Neural cell (in vitro differentiated cells): Measurements from ENCODE around the gene CCDC33. TPM values are rescaled to one million over a fixed set of nuclear protein-coding genes. Genes with fewer than 3 reads are reported as not detected.

ENCODE experiments used
- H2AFZ ChIP-seq: fragments of 200-600, 300-800 bp; sonication (generic), shearing (Covaris generic); 2 replicates; pipeline ENCODE4 v1.6.0; 2014; ENCODE audit warnings: low read depth, mild to moderate bottlenecking, antibody characterized with exemption, low read length, moderate library complexity
- H3F3A ChIP-seq: fragments of 200-600 bp; shearing (Covaris generic); 2 replicates; pipeline ENCODE4 v1.6.1; 2016; ENCODE audit warnings: mild to moderate bottlenecking, moderate library complexity, mixed read lengths, antibody characterized with exemption, low read length; ENCODE audit not compliant: insufficient read depth, poor library complexity, severe bottlenecking
- H3K27ac ChIP-seq: fragments of 200-600, 300-800 bp; sonication (generic), shearing (Covaris generic); 2 replicates; pipeline ENCODE4 v1.5.1; 2014; ENCODE audit warnings: mild to moderate bottlenecking, low read length, moderate library complexity
- H3K27me3 ChIP-seq: fragments of 300-800, 200-600 bp; sonication (generic), shearing (Covaris generic); 2 replicates; pipeline ENCODE4 v1.6.0; 2014; ENCODE audit warnings: mild to moderate bottlenecking, low read depth, low read length, moderate library complexity; ENCODE audit not compliant: insufficient read depth
- H3K36me3 ChIP-seq: fragments of 300-800, 200-600 bp; sonication (generic), shearing (Covaris generic); 2 replicates; pipeline ENCODE4 v1.5.1; 2014; ENCODE audit warnings: mild to moderate bottlenecking, antibody characterized with exemption, low read length, moderate library complexity; ENCODE audit not compliant: insufficient read depth
- H3K4me2 ChIP-seq: fragments of 300-800, 200-600 bp; sonication (generic), shearing (Covaris generic); 2 replicates; pipeline ENCODE4 v1.6.0; 2014; ENCODE audit warnings: mild to moderate bottlenecking, low read length
- H3K4me3 ChIP-seq: fragments of 300-800, 200-600 bp; sonication (generic), shearing (Covaris generic); 2 replicates; pipeline ENCODE4 v1.5.1; 2014; ENCODE audit warnings: mild to moderate bottlenecking, low read length, moderate library complexity
- H3K79me2 ChIP-seq: fragments of 200-600 bp; shearing (Covaris generic); replicated peaks from 2 replicates; pipeline ENCODE4 v1.6.0; 2014; ENCODE audit warnings: mild to moderate bottlenecking, low read length, moderate library complexity; ENCODE audit not compliant: insufficient read depth
- H3K9ac ChIP-seq: fragments of 300-800, 200-600 bp; sonication (generic), shearing (Covaris generic); 2 replicates; pipeline ENCODE4 v1.6.1; 2016; ENCODE audit warnings: mild to moderate bottlenecking, low read length, mixed read lengths
- H3K9me2 ChIP-seq: fragments of 200-600 bp; shearing (Covaris generic); 2 replicates; pipeline ENCODE4 v1.6.1; 2016; ENCODE audit warnings: mild to moderate bottlenecking, low read length, mixed read lengths; ENCODE audit not compliant: insufficient read depth
- H3K9me3 ChIP-seq: fragments of 200-600, 300-800 bp; sonication (generic), shearing (Covaris generic); 2 replicates; pipeline ENCODE4 v1.6.1; 2016; ENCODE audit warnings: mild to moderate bottlenecking, mixed run types, low read length, moderate library complexity, mixed read lengths
- H4K20me1 ChIP-seq: fragments of 200-600 bp; shearing (Covaris generic); 2 replicates; pipeline ENCODE4 v1.6.1; 2016; ENCODE audit warnings: mild to moderate bottlenecking, mixed run types; ENCODE audit not compliant: insufficient read depth
- CTCF ChIP-seq: fragments of 450-650 bp; IDR thresholded peaks from 2 replicates; pipeline ENCODE4 v1.5.1; 2014; ENCODE audit warnings: antibody characterized with exemption, mild to moderate bottlenecking, moderate library complexity; ENCODE audit not compliant: poor library complexity, severe bottlenecking
- EP300 ChIP-seq: fragments of 450-650 bp; conservative IDR thresholded peaks from 2 replicates; pipeline ENCODE4 v1.6.1; 2014; ENCODE audit warnings: antibody characterized with exemption, mild to moderate bottlenecking, moderate library complexity; ENCODE audit not compliant: poor library complexity, severe bottlenecking
- EZH2 ChIP-seq: fragments of 200-600, 300-800 bp; shearing (Covaris generic), sonication (generic); IDR thresholded peaks from 2 replicates; pipeline ENCODE4 v1.6.1; 2014; ENCODE audit warnings: antibody characterized with exemption, low read length, borderline replicate concordance, mild to moderate bottlenecking; ENCODE audit not compliant: insufficient read depth, poor library complexity, severe bottlenecking
- MXI1 ChIP-seq: fragments of 450-650 bp; conservative IDR thresholded peaks from 2 replicates; pipeline ENCODE4 v1.6.1; 2014; ENCODE audit warnings: antibody characterized with exemption, mild to moderate bottlenecking; ENCODE audit not compliant: poor library complexity, severe bottlenecking
- POLR2AphosphoS5 ChIP-seq: IDR thresholded peaks from 2 replicates; pipeline ENCODE4 v1.6.1; 2012
- RAD21 ChIP-seq: fragments of 450-650 bp; conservative IDR thresholded peaks from 2 replicates; pipeline ENCODE4 v1.6.1; 2014; ENCODE audit warnings: antibody characterized with exemption, mild to moderate bottlenecking, moderate library complexity
- REST ChIP-seq: IDR thresholded peaks from 2 replicates; pipeline ENCODE4 v1.6.1; 2012; ENCODE audit warnings: borderline replicate concordance
- SMC3 ChIP-seq: fragments of 450-650 bp; conservative IDR thresholded peaks from 2 replicates; pipeline ENCODE4 v1.6.1; 2014; ENCODE audit warnings: antibody characterized with exemption, mild to moderate bottlenecking, moderate library complexity; ENCODE audit not compliant: poor library complexity
- TAF1 ChIP-seq: IDR thresholded peaks from 2 replicates; pipeline ENCODE4 v1.6.1; 2012; ENCODE audit warnings: low read depth
- polyA plus RNA-seq: library from polyadenylated mRNA; depleted of rRNA; stranded (reverse); fragments of >200 nt; gene quantifications from 2 replicates; pipeline ENCODE4 v1.2.3, GENCODE V29; 2014

The CCDC33 gene
- polyA plus RNA-seq, 1 donor from 2014 or later, result 1.4 TPM

- H3K4me2 ChIP-seq, result no peak overlapping the region
- no peak for TF ChIP-seq CTCF
- no peak for TF ChIP-seq EP300
- TF ChIP-seq TAF1, result no peak
- no peak for TF ChIP-seq EZH2
- TF ChIP-seq POLR2AphosphoS5, result no peak
- no peak for TF ChIP-seq REST
- TF ChIP-seq SMC3, result no peak
- no peak for TF ChIP-seq MXI1
- no peak for TF ChIP-seq RAD21
- H3K9me2 ChIP-seq, result no peaks in the 10 kb centered on the region
These were observed 34.9 kb downstream of the CCDC33 start for GRCh38 chr15:74270854-74271520.

GRCh38 chr15:74272812-74273211 lies 36.7 kb downstream of the CCDC33 start:
- Histone ChIP-seq H3K79me2 (no peaks in the 10 kb centered on the region), H4K20me1 (no peaks in the 10 kb centered on the region), H2AFZ (no peak overlapping the region), H3K9me3 (no peaks in the 10 kb centered on the region), H3K27me3 (no peaks in the 10 kb centered on the region), H3K9me2 (no peaks in the 10 kb centered on the region), H3K27ac (no peak overlapping the region), H3K4me3 (no peak overlapping the region), H3K36me3 (no peaks in the 10 kb centered on the region), H3F3A (no peaks in the 10 kb centered on the region), H3K4me2 (no peak overlapping the region), H3K9ac (no peak overlapping the region)
- no peak for TF ChIP-seq MXI1
- TF ChIP-seq POLR2AphosphoS5, result no peak
- no peak for TF ChIP-seq EP300
- no peak for TF ChIP-seq EZH2
- TF ChIP-seq RAD21, result no peak
- TF ChIP-seq SMC3, result no peak
- no peak for TF ChIP-seq TAF1
- TF ChIP-seq CTCF, result no peak
- TF ChIP-seq REST, result no peak

More at GRCh38 chr15:74270854-74271520, 34.9 kb downstream of the CCDC33 start:
- H3K79me2 ChIP-seq, result no peaks in the 10 kb centered on the region
- H3K9ac ChIP-seq, result no peak overlapping the region
- no peak overlapping the region for H2AFZ ChIP-seq
- H3K27ac ChIP-seq, result no peak overlapping the region
- no peaks in the 10 kb centered on the region for H3K36me3 ChIP-seq
- no peaks in the 10 kb centered on the region for H3K9me3 ChIP-seq
- H3F3A ChIP-seq, result no peaks in the 10 kb centered on the region
- no peak overlapping the region for H3K4me3 ChIP-seq
- no peaks in the 10 kb centered on the region for H3K27me3 ChIP-seq
- H4K20me1 ChIP-seq, result no peaks in the 10 kb centered on the region
